Lung (tissue), 12 donors: ENCODE measurements around the gene C2CD2L. TPM values are rescaled to one million over a fixed set of nuclear protein-coding genes. Genes with fewer than 3 reads are reported as not detected.
"Not testable (repeated sequence)": the region's sequence is repeated elsewhere in the genome, so short reads cannot be mapped to it uniquely, and the experiment has no call there.

Experiments used
- ATAC-seq: fragments of 200-7000 bp; cut with Tn5 transposase; one replicate; pipeline ENCODE4 v1.9.1; 2020; ENCODE audit warnings: moderate number of reproducible peaks; ENCODE audit not compliant: insufficient read depth, low FRiP score
- DNase-seq, 3 donors: peaks; one replicate each; pipeline ENCODE4 v3.0.0-alpha.2; 2013 to 2017
- H3K27ac ChIP-seq, 2 donors: one replicate each; pipeline ENCODE4 v1.5.1; 2013; ENCODE audit warnings: mild to moderate bottlenecking in 2 of 2, moderate library complexity in 2 of 2, control low read depth in 1 of 2, inconsistent platforms in 1 of 2, low read depth in 1 of 2, low read length in 1 of 2
- H3K27me3 ChIP-seq, 3 donors: one replicate each; pipeline ENCODE4 v1.5.1; 2013; ENCODE audit warnings: low read length in 2 of 3; ENCODE audit not compliant: control insufficient read depth in 3 of 3, insufficient read depth in 3 of 3
- H3K36me3 ChIP-seq, 4 donors: one replicate each; pipeline ENCODE4 v1.5.1; 2013; ENCODE audit warnings: low read length in 4 of 4, mild to moderate bottlenecking in 1 of 4, moderate library complexity in 1 of 4; ENCODE audit not compliant: control insufficient read depth in 4 of 4, insufficient read depth in 4 of 4
- H3K4me1 ChIP-seq, 5 donors: one replicate each; pipeline ENCODE4 v1.5.1; 2013; ENCODE audit warnings: low read length in 5 of 5, mild to moderate bottlenecking in 2 of 5, moderate library complexity in 1 of 5; ENCODE audit not compliant: control insufficient read depth in 5 of 5, insufficient read depth in 5 of 5
- H3K4me3 ChIP-seq: one replicate; pipeline ENCODE4 v1.5.1; 2013; ENCODE audit warnings: mild to moderate bottlenecking, control low read depth, moderate library complexity
- H3K9ac ChIP-seq, 2 donors: one replicate each; pipeline ENCODE4 v1.5.1; 2013; ENCODE audit warnings: low read length in 2 of 2, control low read depth in 1 of 2; ENCODE audit not compliant: insufficient read depth in 1 of 2
- H3K9me3 ChIP-seq, 4 donors: one replicate each; pipeline ENCODE4 v1.5.1; 2013; ENCODE audit warnings: low read length in 3 of 4, mild to moderate bottlenecking in 1 of 4, moderate library complexity in 1 of 4; ENCODE audit not compliant: control insufficient read depth in 4 of 4, insufficient read depth in 3 of 4
- CTCF ChIP-seq: IDR thresholded peaks from 2 replicates; pipeline ENCODE4 v1.5.1; 2012; ENCODE audit warnings: mild to moderate bottlenecking; ENCODE audit errors: control extremely low read depth, extremely low read depth
- WGBS, 2 donors: extraction: QIAGEN DNeasy Blood & Tissue Kit; methylation state at CpG; one replicate each; pipeline ENCODE4 v1.1.7; 2013; 5-methylcytosine and 5-hydroxymethylcytosine counted together
- polyA plus RNA-seq, 2 donors: library from polyadenylated mRNA; stranded (reverse); fragments of 200-250 nt; gene quantifications; one replicate each; pipeline ENCODE4 v1.2.1, GENCODE V29; 2013
- total RNA-seq, 2 donors: library from RNA; depleted of rRNA in 1 of 2; stranded (reverse); fragments of >200 nt in 1 of 2; gene quantifications; one replicate each; pipeline ENCODE4 v1.2.1, GENCODE V29; 2014 to 2021
- donor health status: control.
- donor health status: control.
- donor health status: Bipolar disorder and iron deficiency.
- donor health status: healthy.
- donor health status: DM: yes; HTN: yes; CAD: no.

C2CD2L gene
- total and polyA plus RNA-seq, 4 donors = 6.5 to 20.7 (median 12.7) TPM

- Histone ChIP-seq H3K4me3 (no peak overlapping the region), H3K4me1 (no peaks in the 10 kb centered on the region), H3K9ac (no peak overlapping the region), H3K27ac (no peak overlapping the region), H3K9me3 (no peaks in the 10 kb centered on the region), H3K27me3 (no peaks in the 10 kb centered on the region), H3K36me3 (no peaks in the 10 kb centered on the region)
- no peak for TF ChIP-seq CTCF
- ATAC-seq (no peak), DNase-seq (no peak)
- 84 to 89% methylated on average over 8 of the region's 8 CpGs for WGBS, 2 donors
These were observed 54.7 kb downstream of the C2CD2L start for GRCh38 chr11:119161871-119162270.

GRCh38 chr11:119166368-119167076, 59.4 kb downstream of the C2CD2L start:
- no peak overlapping the region for H3K9ac ChIP-seq
- WGBS, 2 donors = 82 to 84% methylated on average over 8 of the region's 8 CpGs
- H3K27me3 ChIP-seq = no peaks in the 10 kb centered on the region
- H3K4me3 ChIP-seq = no peak overlapping the region
- ATAC-seq = no peak
- no peak for TF ChIP-seq CTCF
- peaks cover 0 to 8% (median 0%) of the 10 kb centered on the region in 5 donors for H3K4me1 ChIP-seq
- H3K9me3 ChIP-seq = no peaks in the 10 kb centered on the region
- no peak overlapping the region for H3K27ac ChIP-seq
- no peak for DNase-seq
- no peaks in the 10 kb centered on the region for H3K36me3 ChIP-seq

GRCh38 chr11:119167077-119167458, 59.9 kb downstream of the C2CD2L start:
- not testable (repeated sequence) for H3K4me1 ChIP-seq, H3K36me3 ChIP-seq, ATAC-seq, H3K27me3 ChIP-seq, H3K27ac ChIP-seq, H3K4me3 ChIP-seq, H3K9ac ChIP-seq, H3K9me3 ChIP-seq, DNase-seq
- 87 to 93% methylated on average over 10 of the region's 10 CpGs for WGBS, 2 donors

GRCh38 chr11:119167933-119168332, 60.8 kb downstream of the C2CD2L start:
- no peaks in the 10 kb centered on the region for H3K9me3 ChIP-seq
- H3K9ac ChIP-seq = no peak overlapping the region
- H3K27me3 ChIP-seq = no peaks in the 10 kb centered on the region
- ATAC-seq = no peak
- no peaks in the 10 kb centered on the region for H3K36me3 ChIP-seq
- no peak for TF ChIP-seq CTCF
- H3K4me3 ChIP-seq = no peak overlapping the region
- no peak for DNase-seq
- WGBS, 2 donors = 59 to 68% methylated on average over 6 of the region's 6 CpGs
- H3K27ac ChIP-seq = no peak overlapping the region
- H3K4me1 ChIP-seq = peaks cover 0 to 8% (median 0%) of the 10 kb centered on the region in 5 donors

Other genes with a start within 250 kb of the C2CD2L start
- gene CXCR5, start 223.5 kb upstream of the C2CD2L start, total RNA-seq = under 1 TPM in 1 of 2 donors, not detected in 1; 0.48 TPM
- gene CXCR5, start 223.5 kb upstream of the C2CD2L start, polyA plus RNA-seq = under 1 TPM; 0.16 to 0.65 TPM
- gene BCL9L, start 181.4 kb upstream of the C2CD2L start, total RNA-seq = 10 to 100 TPM; 39.6 to 91.0 TPM
- gene BCL9L, start 181.4 kb upstream of the C2CD2L start, polyA plus RNA-seq = 10 to 100 TPM; 23.3 to 30.4 TPM
- gene UPK2, start 151.0 kb upstream of the C2CD2L start, total RNA-seq = not detected
- under 1 TPM in 1 of 2 donors, not detected in 1; 0.07 TPM for gene UPK2, start 151.0 kb upstream of the C2CD2L start, polyA plus RNA-seq
- not detected for gene FOXR1, start 135.6 kb upstream of the C2CD2L start, total RNA-seq
- gene FOXR1, start 135.6 kb upstream of the C2CD2L start, polyA plus RNA-seq = not detected
- 10 to 100 TPM; 47.1 to 59.9 TPM for gene CENATAC, start 109.2 kb upstream of the C2CD2L start, total RNA-seq
- gene CENATAC, start 109.2 kb upstream of the C2CD2L start, polyA plus RNA-seq = 10 to 100 TPM; 12.3 to 97.5 TPM
- 100 to 1,000 TPM; 483 to 780 TPM for gene RPS25, start 89.0 kb upstream of the C2CD2L start, total RNA-seq
- 1,000 to 10,000 TPM; 1,136 to 2,643 TPM for gene RPS25, start 89.0 kb upstream of the C2CD2L start, polyA plus RNA-seq
- 10 to 100 TPM; 45.8 to 71.4 TPM for gene TRAPPC4, start 88.6 kb upstream of the C2CD2L start, total RNA-seq
- gene TRAPPC4, start 88.6 kb upstream of the C2CD2L start, polyA plus RNA-seq = 10 to 100 TPM; 43.0 to 63.1 TPM
- gene SLC37A4, start 76.5 kb upstream of the C2CD2L start, total RNA-seq = 10 to 100 TPM in 1 of 2 donors, 1 to 10 TPM in 1; 8.2 to 16.2 TPM
- gene SLC37A4, start 76.5 kb upstream of the C2CD2L start, polyA plus RNA-seq = 10 to 100 TPM; 13.5 to 13.6 TPM
- gene HYOU1, start 50.1 kb upstream of the C2CD2L start, total RNA-seq = 100 to 1,000 TPM in 1 of 2 donors, 10 to 100 TPM in 1; 46.6 to 252 TPM
- gene HYOU1, start 50.1 kb upstream of the C2CD2L start, polyA plus RNA-seq = 100 to 1,000 TPM in 1 of 2 donors, 10 to 100 TPM in 1; 59.7 to 152 TPM
- 10 to 100 TPM; 34.6 to 36.0 TPM for gene VPS11, start 39.5 kb upstream of the C2CD2L start, total RNA-seq
- 10 to 100 TPM; 33.8 to 56.1 TPM for gene VPS11, start 39.5 kb upstream of the C2CD2L start, polyA plus RNA-seq
- 10 to 100 TPM; 11.7 to 31.5 TPM for gene HMBS, start 22.5 kb upstream of the C2CD2L start, total RNA-seq
- 10 to 100 TPM; 31.5 to 33.3 TPM for gene HMBS, start 22.5 kb upstream of the C2CD2L start, polyA plus RNA-seq
- 10 to 100 TPM; 29.4 to 50.9 TPM for gene DPAGT1, start 5.5 kb upstream of the C2CD2L start, total RNA-seq
- 10 to 100 TPM; 19.0 to 36.7 TPM for gene DPAGT1, start 5.5 kb upstream of the C2CD2L start, polyA plus RNA-seq
- 10 to 100 TPM; 21.2 to 24.5 TPM for gene HINFP, start 14.2 kb downstream of the C2CD2L start, total RNA-seq
- gene HINFP, start 14.2 kb downstream of the C2CD2L start, polyA plus RNA-seq = 10 to 100 TPM; 10.4 to 14.3 TPM
- under 1 TPM in 1 of 2 donors, not detected in 1; 0.28 TPM for gene ABCG4, start 41.7 kb downstream of the C2CD2L start, total RNA-seq
- gene ABCG4, start 41.7 kb downstream of the C2CD2L start, polyA plus RNA-seq = under 1 TPM; 0.03 to 0.10 TPM
- 10 to 100 TPM; 12.5 to 22.6 TPM for gene NLRX1, start 61.4 kb downstream of the C2CD2L start, total RNA-seq
- gene NLRX1, start 61.4 kb downstream of the C2CD2L start, polyA plus RNA-seq = 10 to 100 TPM in 1 of 2 donors, 1 to 10 TPM in 1; 5.1 to 10.7 TPM
- gene NHERF4, start 78.1 kb downstream of the C2CD2L start, total RNA-seq = under 1 TPM in 1 of 2 donors, not detected in 1; 0.37 TPM
- under 1 TPM in 1 of 2 donors, not detected in 1; 0.96 TPM for gene NHERF4, start 78.1 kb downstream of the C2CD2L start, polyA plus RNA-seq
- 10 to 100 TPM; 21.8 to 25.1 TPM for gene CBL, start 99.0 kb downstream of the C2CD2L start, total RNA-seq
- gene CBL, start 99.0 kb downstream of the C2CD2L start, polyA plus RNA-seq = 10 to 100 TPM in 1 of 2 donors, 1 to 10 TPM in 1; 8.7 to 10.3 TPM
- gene MCAM, start 209.8 kb downstream of the C2CD2L start, total RNA-seq = 100 to 1,000 TPM; 127 to 174 TPM
- gene MCAM, start 209.8 kb downstream of the C2CD2L start, polyA plus RNA-seq = 100 to 1,000 TPM in 1 of 2 donors, 10 to 100 TPM in 1; 51.9 to 120 TPM
- 10 to 100 TPM in 1 of 2 donors, 1 to 10 TPM in 1; 8.2 to 25.4 TPM for gene RNF26, start 227.2 kb downstream of the C2CD2L start, total RNA-seq
- gene RNF26, start 227.2 kb downstream of the C2CD2L start, polyA plus RNA-seq = 10 to 100 TPM; 11.0 to 16.3 TPM
- 10 to 100 TPM; 20.2 to 28.6 TPM for gene C1QTNF5, start 233.5 kb downstream of the C2CD2L start, total RNA-seq
- gene C1QTNF5, start 233.5 kb downstream of the C2CD2L start, polyA plus RNA-seq = 10 to 100 TPM; 28.0 to 34.9 TPM
- not detected for gene MFRP, start 239.4 kb downstream of the C2CD2L start, total RNA-seq
- gene MFRP, start 239.4 kb downstream of the C2CD2L start, polyA plus RNA-seq = not detected